Nephron progenitor cell (in vitro differentiated cells): ENCODE results near the gene RPL26.
A peak's percentile ranks its signal among the peaks of the same experiment; 100 is the strongest.

Experiments used
- DNase-seq: peaks from one replicate; pipeline ENCODE4 v3.0.0; 2021
- H3K27ac Mint-ChIP-seq: 2 replicates; pipeline ENCODE4 v1.8.0; 2021; ENCODE audit warnings: mild to moderate bottlenecking, moderate library complexity, mixed read lengths
- H3K27me3 Mint-ChIP-seq: 2 replicates; pipeline ENCODE4 v1.8.0; 2021; ENCODE audit warnings: mild to moderate bottlenecking, low read depth, mixed read lengths; ENCODE audit not compliant: poor library complexity
- H3K36me3 Mint-ChIP-seq: 2 replicates; pipeline ENCODE4 v1.8.0; 2021; ENCODE audit warnings: low read depth, mixed read lengths
- H3K4me1 Mint-ChIP-seq: 2 replicates; pipeline ENCODE4 v1.8.0; 2021; ENCODE audit warnings: mixed read lengths
- H3K4me3 Mint-ChIP-seq: 2 replicates; pipeline ENCODE4 v1.8.0; 2021; ENCODE audit warnings: mild to moderate bottlenecking, moderate library complexity, mixed read lengths
- H3K9me3 Mint-ChIP-seq: 2 replicates; pipeline ENCODE4 v1.8.0; 2021; ENCODE audit warnings: mild to moderate bottlenecking, moderate library complexity, mixed read lengths
- CTCF ChIP-seq: fragments of 200-600 bp; sonication (generic); IDR thresholded peaks from 2 replicates; pipeline ENCODE4 v1.5.0; 2021; ENCODE audit warnings: antibody characterized with exemption

RPL26 gene

GRCh38 chr17:8383143-8383822 lies at the start of gene RPL26:
Gene RPL26 (minus strand): TSS chr17:8383193. CDS start chr17:8382310, 883 bp downstream.
- Mint-ChIP-seq H3K27me3 (peaks cover 2% of the 10 kb centered on the region), H3K9me3 (no peaks in the 10 kb centered on the region), H3K36me3 (peaks cover 44% of the 10 kb centered on the region)

DNA sequence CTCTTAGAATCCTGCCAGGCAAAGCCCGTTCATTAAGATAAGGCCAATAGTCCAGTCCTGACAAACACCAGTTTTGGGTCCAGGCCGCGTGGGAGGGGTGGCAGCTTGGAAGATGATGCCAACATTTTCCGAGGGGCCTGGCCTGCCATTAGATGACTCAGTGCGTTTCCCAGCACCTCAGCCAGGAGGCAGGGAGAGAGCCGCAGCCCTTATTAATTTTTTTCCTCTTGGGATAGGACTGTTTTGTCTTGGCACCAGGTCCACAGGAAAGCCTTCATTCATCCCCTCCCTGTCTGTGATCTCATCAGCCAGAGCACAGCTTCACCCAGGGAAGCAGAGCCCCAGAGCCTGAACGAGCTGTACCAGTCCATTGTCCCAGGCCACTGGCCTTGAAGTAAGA lies 48.0 kb upstream of the RPL26 start:
- H3K36me3 Mint-ChIP-seq = no peaks in the 10 kb centered on the region
- H3K27ac Mint-ChIP-seq = peak overlapping the region; percentile 50
- peaks cover 10% of the 10 kb centered on the region for H3K27me3 Mint-ChIP-seq
- DNase-seq = no peak
- no peak for TF ChIP-seq CTCF
- no peak overlapping the region for H3K4me3 Mint-ChIP-seq
- H3K4me1 Mint-ChIP-seq = peaks cover 5% of the 10 kb centered on the region
- H3K9me3 Mint-ChIP-seq = no peaks in the 10 kb centered on the region

More at GRCh38 chr17:8383143-8383822, at the start of gene RPL26:
- peak; percentile 93 for DNase-seq
- H3K4me1 Mint-ChIP-seq = peaks cover 70% of the 10 kb centered on the region
- H3K27ac Mint-ChIP-seq = peak within 1 kb of the TSS; percentile 100
- H3K4me3 Mint-ChIP-seq = peak within 1 kb of the TSS; percentile 100
- peak; percentile 98 for TF ChIP-seq CTCF

DNA sequence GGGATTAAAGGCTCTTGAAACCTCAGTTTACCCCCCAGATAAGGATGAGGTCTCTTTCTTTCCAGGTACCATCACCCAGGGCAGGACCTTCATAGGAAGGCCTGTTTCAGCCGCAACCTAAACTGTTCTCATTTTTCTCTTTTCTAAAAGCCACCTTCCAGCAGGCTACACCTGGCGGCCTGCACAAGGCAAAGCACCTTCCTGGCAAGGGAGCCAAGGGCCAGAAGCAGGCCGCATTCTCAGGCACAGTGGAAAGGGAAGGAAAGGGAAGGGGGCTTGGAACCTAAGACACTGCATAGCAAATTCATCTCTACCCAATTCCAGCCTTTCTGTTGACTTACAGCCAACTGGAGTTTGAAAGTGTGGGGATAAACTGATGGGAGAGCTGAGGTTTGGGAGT lies 43.8 kb upstream of the RPL26 start:
- Mint-ChIP-seq H3K27me3 (peaks cover 13% of the 10 kb centered on the region), H3K4me1 (no peaks in the 10 kb centered on the region), H3K27ac (no peak overlapping the region), H3K4me3 (no peak overlapping the region), H3K36me3 (no peaks in the 10 kb centered on the region), H3K9me3 (no peaks in the 10 kb centered on the region)
- TF ChIP-seq CTCF = no peak
- DNase-seq = no peak

- DNase-seq = no peak
- Mint-ChIP-seq H3K4me3 (no peak overlapping the region), H3K4me1 (no peaks in the 10 kb centered on the region), H3K27ac (no peak overlapping the region), H3K27me3 (peaks cover 15% of the 10 kb centered on the region), H3K36me3 (no peaks in the 10 kb centered on the region), H3K9me3 (no peaks in the 10 kb centered on the region)
- TF ChIP-seq CTCF = no peak
Observed at GRCh38 chr17:8426094-8426720, 43.2 kb upstream of the RPL26 start.

DNA sequence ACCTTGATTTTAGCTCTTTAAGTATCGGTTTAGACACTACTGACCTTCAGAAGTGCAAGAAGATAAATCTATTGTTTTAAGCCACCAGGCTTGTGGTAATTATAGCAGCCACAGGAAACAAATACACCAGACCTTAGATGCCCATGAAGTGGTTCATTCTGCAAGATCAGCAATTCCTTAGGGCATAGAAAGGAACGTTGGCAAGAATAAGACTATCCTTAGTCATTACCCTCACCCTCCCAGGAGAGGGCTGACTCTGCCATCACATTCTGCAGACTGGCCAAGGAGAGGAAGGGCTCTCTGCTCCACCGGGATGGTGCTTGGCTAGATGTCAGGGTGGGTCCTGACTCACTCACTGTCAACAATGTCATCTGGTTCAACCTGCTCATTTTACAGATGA lies 38.6 kb upstream of the RPL26 start:
- no peaks in the 10 kb centered on the region for H3K4me1 Mint-ChIP-seq
- H3K27ac Mint-ChIP-seq = no peak overlapping the region
- H3K36me3 Mint-ChIP-seq = no peaks in the 10 kb centered on the region
- TF ChIP-seq CTCF = no peak
- H3K4me3 Mint-ChIP-seq = no peak overlapping the region
- no peaks in the 10 kb centered on the region for H3K9me3 Mint-ChIP-seq
- DNase-seq = no peak
- peaks cover 45% of the 10 kb centered on the region for H3K27me3 Mint-ChIP-seq
